KG1 (cell line): ENCODE results near the gene PLS1.
A peak's percentile ranks its signal among the peaks of the same experiment; 100 is the strongest.
"Not testable (repeated sequence)": the region's sequence is repeated elsewhere in the genome, so short reads cannot be mapped to it uniquely, and the experiment has no call there.

ENCODE experiments used
- DNase-seq: peaks from one replicate; lab custom pipeline; 2025; lab: John Stamatoyannopoulos, UW

PLS1 gene

GRCh38 chr3:142693136-142693853 is 97.1 kb downstream of the PLS1 start:
- no peak for DNase-seq

DNA sequence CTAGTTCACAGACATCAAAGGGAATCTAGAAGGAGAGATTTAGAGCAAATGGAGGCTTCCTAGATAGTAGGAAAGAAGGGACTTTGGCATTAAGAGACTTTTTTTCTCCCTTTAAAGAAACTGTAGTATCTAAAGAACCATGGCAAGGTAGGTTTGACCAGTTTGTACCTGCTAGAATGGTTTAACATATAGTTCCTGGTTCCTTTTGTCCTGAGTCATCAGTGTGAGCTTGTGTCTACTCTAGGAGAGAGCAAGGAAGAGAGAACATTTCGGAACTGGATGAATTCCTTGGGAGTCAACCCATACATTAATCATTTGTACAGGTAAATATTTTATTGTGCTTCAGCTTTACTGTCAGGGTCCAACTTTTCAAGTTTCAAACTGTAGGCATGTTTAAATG is 98.0 kb downstream of the PLS1 start:
- DNase-seq, result no peak

- DNase-seq, result no peak
These were observed 109.0 kb downstream of the PLS1 start for GRCh38 chr3:142705198-142705597.

GRCh38 chr3:142706321-142707127 is 110.3 kb downstream of the PLS1 start:
- no peak for DNase-seq

DNA sequence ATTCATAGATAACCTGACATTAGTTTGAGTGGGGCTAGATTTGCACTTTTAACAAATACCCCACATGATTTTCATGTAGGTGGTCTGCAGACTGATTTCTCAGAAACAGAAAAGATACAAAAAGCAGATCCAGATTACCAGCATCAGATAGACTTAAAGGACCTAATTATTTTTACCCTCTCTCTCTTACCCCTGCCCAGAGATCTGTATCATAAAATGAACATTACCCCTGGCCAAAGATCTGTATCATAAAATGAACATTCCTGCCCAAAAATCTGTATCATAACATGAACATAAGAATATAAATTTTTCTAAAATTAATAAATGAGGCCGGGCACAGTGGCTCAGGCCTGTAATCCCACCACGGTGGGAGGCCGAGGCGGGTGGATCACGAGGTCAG is 113.0 kb downstream of the PLS1 start:
- DNase-seq, result no peak

GRCh38 chr3:142714882-142715281 is 118.7 kb downstream of the PLS1 start:
- not testable (repeated sequence) for DNase-seq

- no peak for DNase-seq
These were observed 119.9 kb downstream of the PLS1 start for GRCh38 chr3:142716102-142716501.

- no peak for DNase-seq
These were observed 127.4 kb downstream of the PLS1 start for GRCh38 chr3:142723665-142723967.

- DNase-seq, result peak; percentile 55
These were observed 127.9 kb downstream of the PLS1 start, which contains the start of gene TRPC1 for GRCh38 chr3:142723968-142724681. Gene TRPC1 (plus strand): TSS chr3:142724034. CDS start chr3:142724560, 526 bp downstream.

GRCh38 chr3:142724682-142725356 is 128.6 kb downstream of the PLS1 start:
- no peak for DNase-seq

DNA sequence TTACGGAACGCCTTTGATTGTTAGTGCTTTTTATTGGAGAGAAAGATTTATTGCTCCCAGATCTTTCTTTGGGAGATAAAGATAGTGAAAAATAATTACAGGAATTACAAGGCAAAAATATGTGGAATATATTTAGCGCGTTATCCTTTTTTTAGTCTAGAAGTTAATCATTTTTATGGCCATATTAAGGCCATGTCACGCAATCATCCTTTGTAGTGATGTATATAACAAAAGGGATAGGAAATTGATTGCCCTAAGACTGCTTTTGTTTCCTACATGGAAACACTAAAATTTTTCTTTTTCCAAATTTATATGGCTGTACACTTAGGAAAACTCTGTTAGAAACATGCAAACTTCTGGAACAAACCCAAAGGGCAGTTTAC is 129.2 kb downstream of the PLS1 start:
- DNase-seq, result no peak

DNA sequence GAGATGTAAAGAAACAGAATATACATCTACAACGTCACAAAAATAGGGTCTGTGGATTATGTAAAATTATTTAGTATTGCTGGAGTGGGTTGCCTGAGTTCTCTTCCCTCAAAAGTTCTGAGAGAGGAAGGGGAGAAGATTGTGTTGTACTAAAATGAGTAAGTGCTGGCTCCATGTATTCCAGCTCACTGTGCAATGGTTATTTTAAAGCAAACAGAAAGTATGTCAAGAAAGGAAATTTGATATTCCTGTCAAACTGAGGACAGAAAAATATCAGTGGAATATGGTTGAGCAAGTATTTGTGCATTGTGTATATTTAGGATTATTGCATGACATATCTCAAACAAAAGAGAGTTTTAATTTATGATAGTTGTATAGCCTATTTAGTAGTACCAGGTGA is 129.8 kb downstream of the PLS1 start:
- DNase-seq, result no peak

DNA sequence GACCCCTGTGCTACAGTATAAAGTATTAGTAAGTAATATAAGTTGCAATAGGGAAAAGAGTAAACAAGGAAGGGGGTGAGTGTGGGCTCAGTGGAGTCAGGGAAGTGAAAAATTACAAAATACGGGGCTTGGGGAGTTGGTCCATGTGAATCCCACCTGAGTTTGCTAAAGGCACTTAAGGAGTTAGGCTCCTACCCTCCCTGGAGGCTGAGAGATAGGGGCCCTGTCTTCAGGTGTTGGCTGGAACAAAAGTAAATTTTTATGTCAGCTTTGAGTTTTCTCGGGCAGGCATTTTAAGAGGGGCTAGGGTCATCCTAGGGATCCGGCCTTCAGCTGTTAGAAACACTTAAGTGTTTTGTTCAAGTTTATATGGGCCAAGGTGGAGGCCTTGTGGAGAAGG is 135.9 kb downstream of the PLS1 start:
- no peak for DNase-seq

DNA sequence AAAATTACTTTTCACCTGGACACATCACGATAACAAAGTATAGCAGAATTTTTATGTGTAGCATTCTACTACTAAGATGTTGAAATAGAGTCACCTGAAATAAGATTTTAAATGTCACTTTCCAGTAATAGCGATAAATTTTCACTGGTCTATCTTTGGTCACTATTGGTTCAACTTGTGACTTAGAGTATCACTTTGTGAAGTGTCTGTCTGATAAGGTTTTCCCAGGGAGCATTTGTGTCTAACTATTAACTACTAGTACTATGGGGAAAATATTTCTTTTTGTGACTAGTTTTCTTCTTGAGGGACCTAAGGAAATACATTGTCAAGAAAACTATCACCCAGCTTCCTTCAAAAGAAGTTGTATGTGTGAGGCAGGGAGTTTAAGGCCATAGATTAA is 138.6 kb downstream of the PLS1 start:
- no peak for DNase-seq

DNA sequence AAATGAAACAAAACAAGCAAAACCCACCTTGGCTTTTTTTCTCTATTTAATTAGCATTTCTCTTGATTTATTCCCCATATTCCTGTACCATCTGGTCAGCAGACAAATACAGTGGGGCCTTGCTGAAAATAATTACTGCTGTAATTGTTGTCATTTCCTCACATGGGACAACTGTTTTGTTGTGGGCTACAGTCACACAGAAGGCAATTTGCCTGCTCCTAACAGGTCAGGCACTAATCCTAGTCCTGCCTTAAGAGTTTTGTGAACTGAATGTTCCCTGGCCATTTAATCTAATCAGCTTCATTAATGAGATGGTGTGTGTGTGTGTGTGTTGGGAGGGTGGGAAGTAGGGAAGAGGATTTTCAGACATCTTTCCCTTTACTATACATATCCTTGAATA is 139.3 kb downstream of the PLS1 start:
- DNase-seq, result no peak

- no peak for DNase-seq
These were observed 142.2 kb downstream of the PLS1 start for GRCh38 chr3:142738396-142738795.

DNA sequence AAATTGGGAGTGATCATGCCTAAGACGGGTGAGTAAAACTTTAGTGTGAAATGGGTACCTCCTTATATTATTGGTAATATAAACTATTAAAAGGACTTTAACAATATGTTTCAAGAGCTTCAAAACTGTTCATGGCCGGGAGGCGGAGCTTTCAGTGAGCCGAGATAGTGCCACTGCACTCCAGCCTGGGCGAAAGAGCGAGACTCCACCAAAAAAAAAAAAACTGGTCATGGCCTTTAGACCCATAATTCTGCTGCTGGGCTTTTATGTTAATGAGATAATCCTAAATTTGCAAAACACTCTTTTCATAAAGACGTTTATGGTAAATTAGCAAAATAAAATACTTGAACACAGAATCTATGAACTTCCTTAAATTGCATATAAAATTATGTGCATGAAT is 150.5 kb downstream of the PLS1 start:
- DNase-seq, result no peak

- DNase-seq, result not testable (repeated sequence)
These were observed 154.3 kb downstream of the PLS1 start for GRCh38 chr3:142750531-142750930.

GRCh38 chr3:142752605-142753004 is 156.4 kb downstream of the PLS1 start:
- not testable (repeated sequence) for DNase-seq

GRCh38 chr3:142754494-142754893 is 158.3 kb downstream of the PLS1 start:
- DNase-seq, result no peak
